KOPT-K1 (cell line): ENCODE results near the gene CCT6B.

Experiments used
- H3K27ac ChIP-seq: fragments of 200-600 bp; sonication (generic); 2 replicates; pipeline ENCODE4 v1.5.1; 2016; ENCODE audit warnings: antibody characterized with exemption, mild to moderate bottlenecking, low read depth, low read length; ENCODE audit not compliant: poor library complexity, severe bottlenecking
- H3K36me3 ChIP-seq: fragments of 200-600 bp; sonication (generic); 2 replicates; pipeline ENCODE4 v1.5.1; 2017; ENCODE audit warnings: antibody characterized with exemption, mild to moderate bottlenecking, low read length, moderate library complexity; ENCODE audit not compliant: insufficient read depth
- H3K9me3 ChIP-seq: fragments of 200-600 bp; sonication (generic); 2 replicates; pipeline ENCODE4 v1.5.1; 2017; ENCODE audit warnings: antibody characterized with exemption, low read length, mild to moderate bottlenecking; ENCODE audit not compliant: insufficient read depth, poor library complexity, severe bottlenecking

The CCT6B gene

DNA sequence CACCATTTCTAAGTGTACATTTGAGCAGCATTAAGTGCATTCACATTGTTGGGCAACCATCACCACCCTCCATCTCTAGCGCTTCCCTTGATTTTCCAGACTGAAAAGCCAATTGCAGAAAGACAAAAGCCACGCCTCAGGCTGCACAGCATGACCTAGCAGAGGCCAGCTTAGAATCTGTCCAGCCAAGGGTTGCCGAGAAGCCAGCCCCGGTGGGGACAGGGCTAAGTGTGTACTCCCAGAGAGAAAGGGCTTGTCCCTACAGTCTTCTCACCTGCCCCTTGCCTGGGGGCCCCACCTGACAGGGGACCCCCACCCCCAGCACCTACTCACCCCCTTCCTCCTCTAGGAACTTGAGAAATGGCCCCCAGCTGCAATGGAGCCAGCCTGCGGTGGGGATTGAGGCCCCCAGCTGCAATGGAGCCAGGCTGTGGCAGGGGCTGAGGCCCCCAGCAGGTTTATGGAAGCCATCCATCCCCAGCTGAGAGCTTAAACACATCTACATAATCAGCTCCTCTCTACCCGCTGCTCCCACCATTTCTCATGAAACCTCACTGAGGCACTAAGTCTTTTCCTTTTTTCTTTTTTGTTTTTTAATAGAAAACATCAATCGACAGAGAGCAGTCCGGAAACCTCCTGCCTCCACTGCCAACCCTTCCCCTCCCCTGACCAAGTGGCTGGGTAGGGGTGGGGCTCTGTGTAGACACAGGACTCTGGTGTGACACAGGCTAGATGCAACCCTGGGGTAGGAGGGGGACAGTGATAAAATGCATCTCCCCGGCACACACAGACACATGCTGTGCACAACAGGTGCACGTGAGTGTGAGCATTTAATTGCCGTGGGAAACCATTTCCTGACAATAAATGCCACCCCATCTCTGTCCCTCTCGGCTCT lies 77.9 kb downstream of the CCT6B start:
- Histone ChIP-seq H3K36me3 (no peaks in the 10 kb centered on the region), H3K9me3 (peaks cover 7% of the 10 kb centered on the region), H3K27ac (no peak overlapping the region)

GRCh38 chr17:34879146-34879545 lies 82.1 kb downstream of the CCT6B start:
- Histone ChIP-seq H3K9me3 (peaks cover 7% of the 10 kb centered on the region), H3K36me3 (no peaks in the 10 kb centered on the region), H3K27ac (no peak overlapping the region)
